Activated CD8-positive, alpha-beta T cell treated with anti-CD3 and anti-CD28 coated beads for 36 hours (primary cell): ENCODE results near the gene EXOC5. TPM values are rescaled to one million over a fixed set of nuclear protein-coding genes. Genes with fewer than 3 reads are reported as not detected.

ENCODE experiments used
- ATAC-seq: fragments of 200-7000 bp; cut with Tn5 transposase; one replicate; pipeline ENCODE4 v1.10.0; 2021; ENCODE audit warnings: mild to moderate bottlenecking, moderate library complexity
- CTCF ChIA-PET: fragments of 350-600 bp; sonication (Branson Sonifier 250); formaldehyde crosslinking; loops from one replicate; lab custom pipeline; 2021; ENCODE audit warnings: antibody characterized with exemption; lab: Charles Lee
- POLR2A ChIA-PET: fragments of 350-600 bp; sonication (Branson Sonifier 250); formaldehyde crosslinking; loops from one replicate; lab custom pipeline; 2021; ENCODE audit warnings: antibody characterized with exemption; lab: Charles Lee
- DNase-seq: peaks from one replicate; pipeline ENCODE4 v3.0.0-alpha.2; 2020
- H3K27ac Mint-ChIP-seq: one replicate; pipeline ENCODE4 v1.8.0; 2021; ENCODE audit warnings: mild to moderate bottlenecking, mixed read lengths
- H3K27me3 Mint-ChIP-seq: one replicate; pipeline ENCODE4 v1.8.0; 2021; ENCODE audit warnings: mixed read lengths
- H3K36me3 Mint-ChIP-seq: one replicate; pipeline ENCODE4 v1.8.0; 2021; ENCODE audit warnings: low read depth, mixed read lengths
- H3K4me1 Mint-ChIP-seq: one replicate; pipeline ENCODE4 v1.8.0; 2021; ENCODE audit warnings: low read depth, mixed read lengths
- H3K4me3 Mint-ChIP-seq: one replicate; pipeline ENCODE4 v1.8.0; 2021; ENCODE audit warnings: mild to moderate bottlenecking, moderate library complexity, mixed read lengths
- H3K9me3 Mint-ChIP-seq: one replicate; pipeline ENCODE4 v1.8.0; 2021; ENCODE audit warnings: mixed read lengths
- intact Hi-C: fragments of 100-400 bp; cut with micrococcal nuclease; formaldehyde crosslinking; loops from one replicate; pipeline ENCODE4 v1.10.0; 2022
- total RNA-seq, 2 experiments: library from RNA; stranded (reverse); gene quantifications; one replicate each; pipeline ENCODE4 v1.2.3, GENCODE V29; 2021
- TF ChIP-seq, protein P1 (sequence below): fragments of 200-600 bp; IDR thresholded peaks from one replicate; pipeline ENCODE4 v1.8.0; 2022; ENCODE audit warnings: antibody characterized with exemption, mild to moderate bottlenecking

The EXOC5 gene
- total RNA-seq, 2 experiments from 2014 or later = 72.8 to 75.1 TPM

DNA sequence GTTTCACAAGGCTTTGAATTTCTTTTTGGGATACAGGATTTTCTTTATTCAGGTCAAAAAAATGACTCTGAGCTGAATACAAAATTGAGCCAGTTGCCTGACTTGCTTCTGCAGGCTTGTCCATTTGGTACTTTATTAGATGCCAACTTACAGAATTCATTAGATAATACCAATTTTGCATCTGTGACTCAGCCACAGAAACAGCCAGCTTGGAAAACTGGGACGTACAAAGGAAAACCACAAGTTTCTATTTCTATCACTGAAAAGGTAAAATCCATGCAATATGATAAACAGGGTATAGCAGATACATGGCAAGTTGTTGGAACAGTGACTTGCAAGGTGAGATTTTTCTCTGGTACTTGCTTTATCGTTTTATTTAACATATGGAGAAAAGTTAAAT is 5.8 kb upstream of the EXOC5 start:
- Mint-ChIP-seq H3K27ac (no peak overlapping the region), H3K4me1 (peaks cover 35% of the 10 kb centered on the region), H3K36me3 (peaks cover 27% of the 10 kb centered on the region), H3K27me3 (no peaks in the 10 kb centered on the region), H3K9me3 (no peaks in the 10 kb centered on the region), H3K4me3 (no peak overlapping the region)
- intact Hi-C loops = no loop called here
- POLR2A ChIA-PET = no interaction called here
- ATAC-seq = no peak
- DNase-seq = no peak
- CTCF ChIA-PET = no interaction called here
- TF ChIP-seq, protein P1, sequence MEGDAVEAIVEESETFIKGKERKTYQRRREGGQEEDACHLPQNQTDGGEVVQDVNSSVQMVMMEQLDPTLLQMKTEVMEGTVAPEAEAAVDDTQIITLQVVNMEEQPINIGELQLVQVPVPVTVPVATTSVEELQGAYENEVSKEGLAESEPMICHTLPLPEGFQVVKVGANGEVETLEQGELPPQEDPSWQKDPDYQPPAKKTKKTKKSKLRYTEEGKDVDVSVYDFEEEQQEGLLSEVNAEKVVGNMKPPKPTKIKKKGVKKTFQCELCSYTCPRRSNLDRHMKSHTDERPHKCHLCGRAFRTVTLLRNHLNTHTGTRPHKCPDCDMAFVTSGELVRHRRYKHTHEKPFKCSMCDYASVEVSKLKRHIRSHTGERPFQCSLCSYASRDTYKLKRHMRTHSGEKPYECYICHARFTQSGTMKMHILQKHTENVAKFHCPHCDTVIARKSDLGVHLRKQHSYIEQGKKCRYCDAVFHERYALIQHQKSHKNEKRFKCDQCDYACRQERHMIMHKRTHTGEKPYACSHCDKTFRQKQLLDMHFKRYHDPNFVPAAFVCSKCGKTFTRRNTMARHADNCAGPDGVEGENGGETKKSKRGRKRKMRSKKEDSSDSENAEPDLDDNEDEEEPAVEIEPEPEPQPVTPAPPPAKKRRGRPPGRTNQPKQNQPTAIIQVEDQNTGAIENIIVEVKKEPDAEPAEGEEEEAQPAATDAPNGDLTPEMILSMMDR = no peak

DNA sequence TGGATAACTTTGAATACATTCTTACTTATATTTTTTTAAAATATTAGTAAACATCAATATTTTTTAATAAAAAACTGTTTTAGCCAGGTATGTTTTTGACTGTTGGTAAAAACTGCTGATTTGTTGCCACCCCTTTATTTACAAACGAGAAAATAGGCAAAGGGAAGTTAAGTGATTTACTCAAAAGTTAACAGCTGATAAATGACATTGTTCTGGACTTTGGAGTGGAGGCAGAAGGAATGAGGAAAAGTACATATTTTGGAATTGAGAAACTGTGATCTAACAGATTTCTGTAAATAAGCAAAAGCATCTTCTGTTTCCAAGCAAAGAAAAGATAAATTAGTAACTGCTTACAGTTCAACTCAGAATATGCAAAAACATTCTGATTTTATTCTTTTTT is 4.5 kb upstream of the EXOC5 start:
- intact Hi-C loops = no loop called here
- TF ChIP-seq, protein P1 = no peak
- H3K36me3 Mint-ChIP-seq = peaks cover 28% of the 10 kb centered on the region
- H3K27ac Mint-ChIP-seq = no peak overlapping the region
- ChIA-PET POLR2A (no interaction called here), CTCF (no interaction called here)
- DNase-seq (no peak), ATAC-seq (no peak)
- H3K9me3 Mint-ChIP-seq = no peaks in the 10 kb centered on the region
- H3K4me1 Mint-ChIP-seq = peaks cover 35% of the 10 kb centered on the region
- no peaks in the 10 kb centered on the region for H3K27me3 Mint-ChIP-seq
- H3K4me3 Mint-ChIP-seq = no peak overlapping the region

DNA sequence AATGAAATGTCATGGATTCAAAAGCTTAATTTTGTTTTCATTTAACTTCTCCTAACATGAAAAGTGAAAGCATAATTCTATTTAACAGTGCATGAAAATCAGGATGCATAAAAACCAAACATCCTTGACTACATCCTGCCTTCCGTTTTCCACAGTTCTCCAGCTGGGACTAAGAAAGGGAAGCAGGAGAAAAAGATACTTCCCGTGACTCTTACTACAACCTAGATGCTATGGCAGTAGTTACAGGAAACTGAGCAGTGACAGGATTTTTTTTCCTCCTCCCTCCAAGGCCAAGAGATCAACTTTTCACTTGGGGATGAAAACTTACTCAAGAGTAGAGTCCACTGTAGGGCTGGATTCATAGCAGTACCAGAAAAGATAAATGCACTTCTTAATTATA is 2.6 kb downstream of the EXOC5 start:
- TF ChIP-seq, protein P1 = no peak
- no peak overlapping the region for H3K4me3 Mint-ChIP-seq
- DNase-seq (no peak), ATAC-seq (no peak)
- H3K4me1 Mint-ChIP-seq = peaks cover 54% of the 10 kb centered on the region
- ChIA-PET POLR2A (interaction anchor here (1.7 kb wide), 1 partner anchor 17 kb away, joined by 3 read pairs; no protein-coding TSS in a partner anchor), CTCF (no interaction called here)
- intact Hi-C loops = no loop called here
- no peaks in the 10 kb centered on the region for H3K27me3 Mint-ChIP-seq
- H3K9me3 Mint-ChIP-seq = no peaks in the 10 kb centered on the region
- peaks cover 12% of the 10 kb centered on the region for H3K36me3 Mint-ChIP-seq
- H3K27ac Mint-ChIP-seq = no peak overlapping the region

GRCh38 chr14:57262117-57262516 is 6.6 kb downstream of the EXOC5 start:
- H3K27ac Mint-ChIP-seq = no peak overlapping the region
- TF ChIP-seq, protein P1 = no peak
- ChIA-PET POLR2A (no interaction called here), CTCF (no interaction called here)
- H3K36me3 Mint-ChIP-seq = peaks cover 24% of the 10 kb centered on the region
- intact Hi-C loops = no loop called here
- H3K9me3 Mint-ChIP-seq = peaks cover 4% of the 10 kb centered on the region
- H3K4me3 Mint-ChIP-seq = no peak overlapping the region
- DNase-seq (no peak), ATAC-seq (no peak)
- H3K4me1 Mint-ChIP-seq = peaks cover 48% of the 10 kb centered on the region
- H3K27me3 Mint-ChIP-seq = no peaks in the 10 kb centered on the region

DNA sequence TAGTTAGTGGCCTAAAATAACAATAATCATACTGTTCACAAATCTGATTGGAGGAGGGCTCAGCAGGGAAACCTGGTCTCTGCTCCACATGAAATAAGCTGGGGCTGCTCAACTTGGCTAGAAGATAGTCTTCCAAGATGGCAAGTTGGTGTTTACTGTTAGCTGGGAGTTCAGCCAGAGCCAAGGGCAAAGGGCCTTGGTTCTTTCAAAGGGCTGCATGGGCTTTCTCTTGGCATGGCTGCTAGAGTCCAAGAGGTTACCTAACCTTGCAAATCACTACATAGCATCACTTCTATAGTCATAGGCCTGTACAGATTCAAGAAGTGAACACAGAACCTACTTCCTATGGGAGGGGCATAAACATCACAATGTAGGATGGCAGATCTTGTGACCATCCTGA is 7.1 kb downstream of the EXOC5 start:
- H3K27ac Mint-ChIP-seq = no peak overlapping the region
- H3K4me1 Mint-ChIP-seq = peaks cover 47% of the 10 kb centered on the region
- H3K9me3 Mint-ChIP-seq = peaks cover 4% of the 10 kb centered on the region
- ATAC-seq (no peak), DNase-seq (no peak)
- CTCF ChIA-PET = no interaction called here
- no peaks in the 10 kb centered on the region for H3K27me3 Mint-ChIP-seq
- TF ChIP-seq, protein P1 = no peak
- POLR2A ChIA-PET = no interaction called here
- peaks cover 24% of the 10 kb centered on the region for H3K36me3 Mint-ChIP-seq
- no peak overlapping the region for H3K4me3 Mint-ChIP-seq
- intact Hi-C loops = no loop called here
